ENCODE results near the gene METTL1.

The METTL1 gene

GRCh38 chr12:57735952-57736740 is 35.8 kb downstream of the METTL1 start:
- DNase-seq = no peak

- DNase-seq = no peak
These were observed 36.6 kb downstream of the METTL1 start for GRCh38 chr12:57735198-57735855.

- no peak for DNase-seq
These were observed 37.3 kb downstream of the METTL1 start for GRCh38 chr12:57734591-57734990.

GRCh38 chr12:57733928-57734327 is 38.0 kb downstream of the METTL1 start:
- DNase-seq = no peak

- no peak for DNase-seq
These were observed 38.9 kb downstream of the METTL1 start for GRCh38 chr12:57732726-57733593.

- DNase-seq = no peak
These were observed 39.6 kb downstream of the METTL1 start for GRCh38 chr12:57732270-57732669.

GRCh38 chr12:57731411-57732080 is 40.4 kb downstream of the METTL1 start:
- no peak for DNase-seq

- no peak for DNase-seq
These were observed 41.4 kb downstream of the METTL1 start for GRCh38 chr12:57730336-57731067.

- no peak for DNase-seq
These were observed 42.5 kb downstream of the METTL1 start for GRCh38 chr12:57729321-57729844.

- DNase-seq = peak; percentile 36
These were observed 44.0 kb downstream of the METTL1 start for GRCh38 chr12:57727758-57728395.

GRCh38 chr12:57726884-57727757 is 44.8 kb downstream of the METTL1 start:
- DNase-seq = peak; percentile 49

- DNase-seq = peak; percentile 81
These were observed 45.6 kb downstream of the METTL1 start for GRCh38 chr12:57726151-57726883.

- DNase-seq = no peak
These were observed 46.1 kb downstream of the METTL1 start for GRCh38 chr12:57725851-57726150.

- DNase-seq = no peak
These were observed 46.8 kb downstream of the METTL1 start for GRCh38 chr12:57724936-57725740.

GRCh38 chr12:57724003-57724935 is 47.6 kb downstream of the METTL1 start:
- DNase-seq = no peak

- DNase-seq = no peak
These were observed 48.3 kb downstream of the METTL1 start for GRCh38 chr12:57723630-57723962.

GRCh38 chr12:57722716-57723629 is 48.9 kb downstream of the METTL1 start:
- DNase-seq = no peak

All from NCI-H2029 (cell line).